GM10248 (cell line): Measurements from ENCODE around the gene TNIK.

ENCODE experiments used
- CTCF ChIA-PET: fragments of 300-600 bp; sonication (Branson Sonifier 250); formaldehyde crosslinking; extraction: SDS; loops from one replicate; lab custom pipeline; 2021; ENCODE audit warnings: antibody characterized with exemption; lab: Yijun Ruan, JAX
- POLR2A ChIA-PET: fragments of 350-650 bp; sonication (Branson Sonifier 250); formaldehyde crosslinking; extraction: SDS; loops from one replicate; lab custom pipeline; 2020; ENCODE audit warnings: antibody characterized with exemption; lab: Yijun Ruan, JAX
- DNase-seq: peaks from one replicate; pipeline ENCODE4 v3.0.0; 2012; ENCODE audit errors: extremely low spot score
- CTCF ChIP-seq: IDR thresholded peaks from 2 replicates; pipeline ENCODE4 v1.5.1; 2012; ENCODE audit warnings: mild to moderate bottlenecking, low read depth; ENCODE audit errors: extremely low read depth, missing control alignments, control extremely low read depth

The TNIK gene

DNA sequence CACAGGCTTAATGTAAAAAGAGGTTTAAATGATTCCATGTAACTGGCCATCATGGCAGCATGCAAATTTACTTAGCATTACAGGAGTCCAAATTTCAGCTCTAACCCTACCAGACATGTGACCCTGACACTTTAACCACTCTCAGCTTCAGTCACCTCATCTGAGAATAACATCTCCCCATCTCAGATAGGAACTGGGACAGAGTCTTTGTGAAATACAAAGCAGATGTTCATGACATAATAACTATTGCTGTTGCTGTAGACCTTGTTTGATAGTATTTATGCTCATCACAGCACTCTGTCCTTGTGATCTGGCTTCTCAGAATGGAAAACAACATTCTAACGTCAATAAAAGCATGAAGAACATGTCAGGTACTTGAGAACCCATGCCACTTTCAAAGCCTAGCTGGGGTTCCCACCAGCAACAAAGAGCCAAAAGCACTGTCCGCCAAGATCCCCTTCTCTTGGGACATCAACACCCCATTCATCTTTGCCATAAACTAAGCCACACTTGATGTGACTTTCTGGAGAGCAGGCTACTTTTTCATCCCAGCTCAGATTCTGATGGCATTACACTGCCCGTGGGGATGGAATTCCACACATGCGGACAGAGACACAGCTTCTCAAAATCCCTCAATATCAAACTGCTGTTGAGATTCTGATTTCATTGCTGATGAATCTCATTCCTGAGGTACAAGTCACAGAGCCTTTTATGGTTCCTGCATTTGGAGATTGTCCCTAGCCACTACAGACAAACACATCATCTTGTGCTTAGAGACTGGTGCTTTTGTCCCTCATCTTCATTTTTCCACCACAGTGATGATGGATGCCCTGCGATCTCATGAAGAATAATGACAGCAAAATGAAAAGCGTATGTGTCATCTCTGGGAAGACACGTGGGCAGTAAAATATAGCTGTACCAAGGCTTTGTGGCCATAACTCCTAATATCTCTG, 202.7 kb downstream of the TNIK start:
- no peak for TF ChIP-seq CTCF
- ChIA-PET POLR2A (interaction anchor here (0.9 to 1.0 kb wide), 2 partner anchors 9 to 90 kb away, joined by 3 to 4 read pairs; no protein-coding TSS in a partner anchor), CTCF (interaction anchor here (0.9 to 7.6 kb wide), 9 partner anchors 8 to 81 kb away, joined by 3 to 62 read pairs (median 4); no protein-coding TSS in a partner anchor)
- peak; percentile 33 for DNase-seq

DNA sequence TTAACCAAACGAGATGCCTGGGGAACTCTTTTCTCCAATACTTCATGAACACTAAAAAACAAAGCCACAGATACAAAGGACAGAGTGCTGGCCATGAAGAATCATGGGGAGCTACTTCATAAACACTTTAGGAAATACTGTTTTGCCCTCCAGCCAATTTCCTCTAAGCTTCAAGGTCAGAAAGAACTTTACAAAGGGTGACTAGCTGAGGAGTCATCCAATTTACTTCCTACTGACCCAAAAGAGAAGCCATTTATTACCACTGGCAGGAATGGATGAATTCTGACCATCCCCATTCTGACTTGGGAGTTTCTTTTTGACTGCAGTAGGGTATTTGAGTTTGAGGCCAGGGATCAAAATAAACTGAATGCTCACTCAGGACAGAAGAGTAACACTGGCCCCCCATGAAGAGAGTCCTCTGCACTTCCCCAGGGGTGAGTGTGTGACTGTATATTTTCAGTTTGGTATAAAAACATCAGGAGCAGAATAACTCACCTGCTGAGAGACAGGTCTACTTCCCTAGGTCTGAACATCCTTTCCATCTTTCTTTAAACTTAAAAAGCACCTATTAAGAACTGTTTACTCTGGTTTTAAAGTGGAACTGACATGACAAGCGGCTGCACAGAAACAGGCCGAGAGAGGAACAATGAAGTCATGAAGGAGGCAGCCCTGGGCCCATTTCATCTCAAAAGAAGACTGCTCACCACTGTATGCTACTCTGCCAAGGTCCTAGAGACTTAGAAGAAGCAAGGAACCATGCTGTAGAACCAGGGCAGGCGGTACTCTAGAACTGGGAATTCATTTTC, 203.6 kb downstream of the TNIK start:
- CTCF ChIA-PET = interaction anchor here (0.6 to 7.6 kb wide), 4 partner anchors 10 to 25 kb away, joined by 3 to 62 read pairs (median 4); no protein-coding TSS in a partner anchor
- no peak for TF ChIP-seq CTCF
- no peak for DNase-seq
- POLR2A ChIA-PET = interaction anchor here (1.0 to 1.3 kb wide), 2 partner anchors 8 to 23 kb away, joined by 3 to 4 read pairs; no protein-coding TSS in a partner anchor

GRCh38 chr3:171255236-171255806, 204.9 kb downstream of the TNIK start:
- DNase-seq = peak; percentile 32
- no peak for TF ChIP-seq CTCF
- ChIA-PET CTCF (interaction anchor here (1.1 to 7.6 kb wide), 6 partner anchors 9 to 26 kb away, joined by 3 to 62 read pairs (median 4); no protein-coding TSS in a partner anchor), POLR2A (interaction anchor here (1.3 kb wide), 1 partner anchor 25 kb away, joined by 3 read pairs; no protein-coding TSS in a partner anchor)

- POLR2A ChIA-PET = no interaction called here
- no peak for DNase-seq
- CTCF ChIA-PET = interaction anchor here (7.6 kb wide), 1 partner anchor 27 kb away, joined by 62 read pairs; no protein-coding TSS in a partner anchor
- no peak for TF ChIP-seq CTCF
These were observed 205.9 kb downstream of the TNIK start for GRCh38 chr3:171254315-171254714.

- POLR2A ChIA-PET = no interaction called here
- DNase-seq = no peak
These were observed 208.4 kb downstream of the TNIK start for GRCh38 chr3:171251835-171252234.

More at GRCh38 chr3:171251835-171252234, 208.4 kb downstream of the TNIK start:
- CTCF ChIA-PET = interaction anchor here (1.0 to 2.7 kb wide), 3 partner anchors 9 to 28 kb away, joined by 3 to 9 read pairs (median 3); no protein-coding TSS in a partner anchor
- TF ChIP-seq CTCF = no peak
